H1 (cell line): ENCODE results near the gene CNDP2. TPM values are rescaled to one million over a fixed set of nuclear protein-coding genes. Genes with fewer than 3 reads are reported as not detected.
"Not testable (repeated sequence)": the region's sequence is repeated elsewhere in the genome, so short reads cannot be mapped to it uniquely, and the experiment has no call there.

Experiments used
- CTCF ChIA-PET: fragments of 300-600 bp; sonication (Branson Sonifier 250); formaldehyde crosslinking; loops from one replicate; lab custom pipeline; 2021; ENCODE audit not compliant: partially characterized antibody; lab: Charles Lee
- POLR2A ChIA-PET: fragments of 300-600 bp; sonication (Branson Sonifier 250); formaldehyde crosslinking; loops from one replicate; lab custom pipeline; 2021; ENCODE audit warnings: inconsistent platforms; ENCODE audit not compliant: partially characterized antibody; lab: Charles Lee
- DNase-seq, 2 experiments: peaks; one replicate each; pipeline versions ENCODE4 v3.0.0 to v3.0.0-alpha.2; 2010 to 2022; ENCODE audit warnings: low spot score in 2 of 2, low read depth in 1 of 2, mixed read lengths in 1 of 2
- FAIRE-seq: peaks from 2 replicates; lab custom pipeline; 2011; peaks lifted over from hg19 to GRCh38; lab: Jason Lieb, UNC
- H2AFZ ChIP-seq: 2 replicates; pipeline ENCODE4 v1.8.1; 2012; ENCODE audit warnings: low read length, inconsistent platforms
- H2AK5ac ChIP-seq: 2 replicates; pipeline ENCODE4 v1.6.1; 2013; ENCODE audit warnings: low read depth, low read length
- H2BK120ac ChIP-seq: replicated peaks from 2 replicates; pipeline ENCODE3; 2013; ENCODE audit warnings: low read depth, low read length, inconsistent platforms
- H2BK12ac ChIP-seq: 2 replicates; pipeline ENCODE4 v1.6.1; 2013; ENCODE audit warnings: low read depth, low read length
- H2BK15ac ChIP-seq: 2 replicates; pipeline ENCODE4 v1.6.1; 2013; ENCODE audit warnings: low read length
- H2BK20ac ChIP-seq: 2 replicates; pipeline ENCODE4 v1.6.1; 2013; ENCODE audit warnings: low read length
- H2BK5ac ChIP-seq: 2 replicates; pipeline ENCODE4 v1.6.1; 2013; ENCODE audit warnings: low read depth, low read length
- H3K14ac ChIP-seq: 2 replicates; pipeline ENCODE4 v1.6.1; 2013; ENCODE audit warnings: inconsistent platforms; ENCODE audit not compliant: insufficient read length
- H3K18ac ChIP-seq: 2 replicates; pipeline ENCODE4 v1.6.1; 2013; ENCODE audit warnings: low read length; ENCODE audit errors: extremely low read depth
- H3K23ac ChIP-seq: 2 replicates; pipeline ENCODE4 v1.6.1; 2013; ENCODE audit warnings: inconsistent platforms; ENCODE audit not compliant: insufficient read length
- H3K23me2 ChIP-seq: 2 replicates; pipeline ENCODE4 v1.6.1; 2013; ENCODE audit warnings: low read depth, low read length
- H3K27ac ChIP-seq: 2 replicates; pipeline ENCODE4 v1.6.1; 2011; ENCODE audit warnings: low read depth, low read length, inconsistent platforms
- H3K27me3 ChIP-seq, 4 experiments: replicated peaks in 1 of 4; 1 replicate in 1 of 4; 2 replicates in 3 of 4; pipeline versions ENCODE4 v1.6.1 to v1.8.1; 2011 to 2013; ENCODE audit warnings: low read length in 3 of 4, mild to moderate bottlenecking in 3 of 4, inconsistent platforms in 2 of 4, mixed read lengths in 2 of 4, moderate library complexity in 1 of 4; ENCODE audit not compliant: control insufficient read depth in 3 of 4, insufficient read depth in 3 of 4; ENCODE audit errors: extremely low read depth in 1 of 4
- H3K36me3 ChIP-seq, 4 experiments: 2 replicates each; pipeline versions ENCODE4 v1.6.1 to v1.8.1; 2011 to 2013; ENCODE audit warnings: mild to moderate bottlenecking in 4 of 4, low read length in 3 of 4, moderate library complexity in 2 of 4, control low read depth in 1 of 4, inconsistent platforms in 1 of 4; ENCODE audit not compliant: insufficient read depth in 4 of 4, control insufficient read depth in 2 of 4
- H3K4ac ChIP-seq: replicated peaks from 2 replicates; pipeline ENCODE3; 2013; ENCODE audit warnings: low read length, low read depth, mixed read lengths, inconsistent platforms; ENCODE audit not compliant: insufficient read length
- H3K4me1 ChIP-seq, 4 experiments: replicated peaks in 1 of 4; 1 replicate in 1 of 4; 2 replicates in 3 of 4; pipeline versions ENCODE4 v1.6.1 to v1.8.1; 2011 to 2013; ENCODE audit warnings: low read length in 3 of 4, inconsistent platforms in 2 of 4, mixed read lengths in 1 of 4; ENCODE audit not compliant: insufficient read depth in 4 of 4, control insufficient read depth in 3 of 4
- H3K4me2 ChIP-seq, 2 experiments: 2 replicates each; pipeline versions ENCODE4 v1.6.1 to v1.8.1; 2011 to 2013; ENCODE audit warnings: low read depth in 2 of 2, low read length in 2 of 2, control low read depth in 1 of 2, inconsistent platforms in 1 of 2, mild to moderate bottlenecking in 1 of 2; ENCODE audit not compliant: insufficient read depth in 1 of 2
- H3K4me3 ChIP-seq, 4 experiments: fragments of 200-600, 300-600 bp in 1 of 4; sonication (generic), shearing (Covaris generic), sonication (Bioruptor Twin) in 1 of 4; 2 replicates each; pipeline versions ENCODE4 v1.5.1 to v1.8.1; 2011 to 2016; ENCODE audit warnings: low read length in 4 of 4, low read depth in 3 of 4, control low read depth in 2 of 4, inconsistent platforms in 2 of 4, mild to moderate bottlenecking in 2 of 4, mixed read lengths in 1 of 4, moderate library complexity in 1 of 4; ENCODE audit not compliant: insufficient read depth in 2 of 4; ENCODE audit errors: extremely low read depth in 1 of 4
- H3K56ac ChIP-seq: replicated peaks from 2 replicates; pipeline ENCODE3; 2013; ENCODE audit warnings: low read depth, mild to moderate bottlenecking, mixed read lengths, low read length, inconsistent platforms; ENCODE audit not compliant: insufficient read length
- H3K79me1 ChIP-seq: 2 replicates; pipeline ENCODE4 v1.6.1; 2013; ENCODE audit warnings: low read depth, low read length, control low read depth
- H3K79me2 ChIP-seq, 2 experiments: 2 replicates each; pipeline versions ENCODE4 v1.6.1 to v1.8.1; 2012 to 2013; ENCODE audit warnings: low read length in 2 of 2, mild to moderate bottlenecking in 2 of 2, inconsistent platforms in 1 of 2; ENCODE audit not compliant: insufficient read depth in 2 of 2, control insufficient read depth in 1 of 2
- H3K9ac ChIP-seq, 4 experiments: replicated peaks in 1 of 4; 1 replicate in 1 of 4; 2 replicates in 3 of 4; pipeline versions ENCODE4 v1.6.1 to v1.8.1; 2011 to 2013; ENCODE audit warnings: low read depth in 3 of 4, low read length in 3 of 4, control low read depth in 2 of 4, mild to moderate bottlenecking in 2 of 4, moderate library complexity in 2 of 4, inconsistent platforms in 1 of 4; ENCODE audit errors: extremely low read depth in 1 of 4
- H3K9me3 ChIP-seq, 2 experiments: 2 replicates each; pipeline versions ENCODE4 v1.6.1 to v1.8.1; 2012 to 2013; ENCODE audit warnings: mild to moderate bottlenecking in 2 of 2, moderate library complexity in 2 of 2, control low read depth in 1 of 2, inconsistent platforms in 1 of 2, low read depth in 1 of 2, low read length in 1 of 2, mixed read lengths in 1 of 2; ENCODE audit not compliant: insufficient read depth in 2 of 2
- H4K20me1 ChIP-seq, 2 experiments: replicated peaks in 1 of 2; 2 replicates each; pipeline versions ENCODE3 to v1.8.1; 2011 to 2013; ENCODE audit warnings: inconsistent platforms in 2 of 2, low read length in 2 of 2, mild to moderate bottlenecking in 1 of 2; ENCODE audit not compliant: insufficient read depth in 2 of 2, control insufficient read depth in 1 of 2
- H4K5ac ChIP-seq: 2 replicates; pipeline ENCODE4 v1.6.1; 2013; ENCODE audit warnings: low read length, low read depth, mixed read lengths, inconsistent platforms; ENCODE audit not compliant: insufficient read length
- H4K8ac ChIP-seq: 2 replicates; pipeline ENCODE4 v1.8.0; 2013; ENCODE audit warnings: mild to moderate bottlenecking, moderate library complexity, low read length, inconsistent platforms; ENCODE audit not compliant: insufficient read depth; ENCODE audit errors: extremely low read depth
- H4K91ac ChIP-seq: replicated peaks from 2 replicates; pipeline ENCODE3; 2013; ENCODE audit warnings: low read length, mixed read lengths, inconsistent platforms; ENCODE audit not compliant: insufficient read length
- WGBS, 2 experiments: shearing (Covaris generic) in 1 of 2; methylation state at CpG; one replicate each; pipeline versions ENCODE4 v1.1.6 to v1.1.7; 2013 to 2015; ENCODE audit warnings: low lambda C conversion rate in 2 of 2, mixed read lengths in 2 of 2, inconsistent platforms in 1 of 2, low coverage in 1 of 2, missing lambda C conversion rate in 1 of 2; ENCODE audit not compliant: insufficient replicate concordance in 2 of 2, insufficient coverage in 1 of 2, insufficient read length in 1 of 2; ENCODE audit errors: extremely low coverage in 1 of 2, missing lambda C conversion rate in 1 of 2; 5-methylcytosine and 5-hydroxymethylcytosine counted together
- polyA plus RNA-seq, 7 experiments: library from polyadenylated mRNA; depleted of rRNA in 3 of 7; stranded (reverse) in 5 of 7; unstranded in 2 of 7; fragments of >200 nt in 5 of 7; fragments of 200-250 nt in 2 of 7; gene quantifications; 1 replicate in 5 of 7; 2 replicates in 1 of 7; 4 replicates in 1 of 7; pipeline versions ENCODE4 v1.2.1 to v1.2.3, GENCODE V29; 2011 to 2013; ENCODE audit warnings: missing spikeins in 2 of 7, mixed read lengths in 2 of 7
- total RNA-seq: library from RNA; stranded (reverse); fragmentation: NEBNext Ultra II Directional; extraction: Animal tissue kit (Norgen Biotek cat#: 25700); gene quantifications from 2 replicates; pipeline ENCODE4 v1.2.1, GENCODE V29; 2021

Gene CNDP2
- total and polyA plus RNA-seq, 2 of the 8 experiments (the other 6 are each of a cell fraction or from before 2014, with no cell fraction given): 71.8 to 243 TPM

- H3K23ac ChIP-seq, H3K4me2 ChIP-seq, H4K20me1 ChIP-seq, H3K79me1 ChIP-seq, POLR2A ChIA-PET, H3K23me2 ChIP-seq, H4K91ac ChIP-seq, H3K56ac ChIP-seq, H3K4me3 ChIP-seq, H3K14ac ChIP-seq, H3K27ac ChIP-seq, H2BK20ac ChIP-seq, DNase-seq, H4K8ac ChIP-seq, H2BK5ac ChIP-seq, H3K79me2 ChIP-seq, H2BK12ac ChIP-seq, H3K18ac ChIP-seq, H3K4ac ChIP-seq, FAIRE-seq, H3K9ac ChIP-seq, H3K27me3 ChIP-seq, H2BK120ac ChIP-seq, H3K4me1 ChIP-seq, H2AK5ac ChIP-seq, H4K5ac ChIP-seq, H2BK15ac ChIP-seq, H3K9me3 ChIP-seq, H2AFZ ChIP-seq: not testable (repeated sequence)
- 95% methylated on average over 7 of the region's 7 CpGs; no CpG with 5 or more reads in 1 of the 2 experiments for WGBS, 2 experiments
- CTCF ChIA-PET: interaction anchor here (1.2 kb wide), 1 partner anchor 17 kb away, joined by 3 read pairs; no protein-coding TSS in a partner anchor
- peaks cover 3 to 27% (median 11%) of the 10 kb centered on the region in 4 experiments; a peak in 7 of 8 replicates for H3K36me3 ChIP-seq
Observed at GRCh38 chr18:74524915-74525314, 28.8 kb downstream of the CNDP2 start.
